ENCODE measurements around the gene EXOSC3. TPM values are rescaled to one million over a fixed set of nuclear protein-coding genes. Genes with fewer than 3 reads are reported as not detected.
A peak's percentile ranks its signal among the peaks of the same experiment; 100 is the strongest.

Gene EXOSC3
- total and polyA plus RNA-seq, 2 donors (not counting 1 experiment from before 2014, with no cell fraction given): 11.7 to 55.3 TPM

GRCh38 chr9:37747271-37747753 lies 37.6 kb downstream of the EXOSC3 start:
- Histone ChIP-seq H3K9me3 (ENCODE audit: control extremely low read depth in 1 of 3, control insufficient read depth in 2 of 3, insufficient read depth in 1 of 3, low read length in 2 of 3) (no peaks in the 10 kb centered on the region), H3K79me2 (ENCODE audit: control insufficient read depth, insufficient read depth, low read length) (no peaks in the 10 kb centered on the region), H2AFZ (ENCODE audit: insufficient read depth, low read depth, low read length, poor library complexity, severe bottlenecking) (no peak overlapping the region), H3K36me3 (replicated peaks in 1 of 2; ENCODE audit: control extremely low read depth in 1 of 2, control insufficient read depth in 1 of 2, extremely low read depth in 1 of 2, insufficient read depth in 2 of 2, low read length in 1 of 2) (no peaks in the 10 kb centered on the region), H4K20me1 (ENCODE audit: control insufficient read depth, insufficient read depth, low read length, poor library complexity, severe bottlenecking) (no peaks in the 10 kb centered on the region), H3K4me1 (ENCODE audit: control insufficient read depth in 2 of 2, insufficient read depth in 2 of 2, low read length in 2 of 2) (no peaks in the 10 kb centered on the region), H3K4me3 (ENCODE audit: control extremely low read depth in 1 of 5, extremely low read depth in 1 of 5, insufficient read depth in 1 of 5, low read depth in 2 of 5, low read length in 4 of 5) (no peak overlapping the region), H3K27ac (ENCODE audit: low read length in 2 of 2) (no peak overlapping the region), H3K9ac (ENCODE audit: low read length) (no peak overlapping the region), H3K27me3 (replicated peaks in 1 of 4; ENCODE audit: control extremely low read depth in 1 of 4, control insufficient read depth in 3 of 4, insufficient read depth in 4 of 4, low read length in 3 of 4) (peaks cover 0 to 5% (median 0%) of the 10 kb centered on the region in 4 experiments), H3K4me2 (replicated peaks; ENCODE audit: low read depth, low read length, poor library complexity, severe bottlenecking) (no peak overlapping the region)
- Mint-ChIP-seq H3K9me3 (ENCODE audit: insufficient read depth) (no peaks in the 10 kb centered on the region), H3K4me3 (no peak overlapping the region), H3K27ac (no peak overlapping the region), H3K27me3 (no peaks in the 10 kb centered on the region), H3K4me1 (no peaks in the 10 kb centered on the region)
- intact Hi-C loops (cut with micrococcal nuclease): loop anchor here (1.0 to 10.0 kb wide), 3 partner anchors 93 to 265 kb away; partner anchors contain the start of gene FRMPD1
- TF ChIP-seq CTCF (IDR thresholded peaks at IDR 0.05) (peak; percentile 92), EZH2 (IDR thresholded peaks at IDR 0.05; ENCODE audit: borderline replicate concordance, insufficient read depth, low read depth, low read length, poor library complexity, severe bottlenecking) (no peak)
- ChIA-PET CTCF (no interaction called here), POLR2A (no interaction called here)
- DNase-seq: peak; percentile 65
- 38% methylated on average over 1 of the region's 3 CpGs for WGBS (ENCODE audit: insufficient coverage)
- peak; percentile 80 for ATAC-seq (ENCODE audit: low read depth)

GRCh38 chr9:37746448-37747270 lies 38.2 kb downstream of the EXOSC3 start:
- Mint-ChIP-seq H3K27me3 (no peaks in the 10 kb centered on the region), H3K27ac (no peak overlapping the region), H3K9me3 (ENCODE audit: insufficient read depth) (no peaks in the 10 kb centered on the region), H3K4me3 (no peak overlapping the region), H3K4me1 (no peaks in the 10 kb centered on the region)
- H4K20me1 ChIP-seq (ENCODE audit: control insufficient read depth, insufficient read depth, low read length, poor library complexity, severe bottlenecking): no peaks in the 10 kb centered on the region
- WGBS (ENCODE audit: insufficient coverage): 85% methylated on average over 21 of the region's 24 CpGs
- no peak overlapping the region for H3K9ac ChIP-seq (ENCODE audit: low read length)
- no peak overlapping the region for H3K27ac ChIP-seq (ENCODE audit: low read length in 2 of 2)
- intact Hi-C loops (cut with micrococcal nuclease): loop anchor here (1.0 to 10.0 kb wide), 3 partner anchors 92 to 264 kb away; partner anchors contain the start of gene FRMPD1
- H2AFZ ChIP-seq (ENCODE audit: insufficient read depth, low read depth, low read length, poor library complexity, severe bottlenecking): no peak overlapping the region
- H3K4me1 ChIP-seq (ENCODE audit: control insufficient read depth in 2 of 2, insufficient read depth in 2 of 2, low read length in 2 of 2): no peaks in the 10 kb centered on the region
- no peak overlapping the region for H3K4me3 ChIP-seq (ENCODE audit: control extremely low read depth in 1 of 5, extremely low read depth in 1 of 5, insufficient read depth in 1 of 5, low read depth in 2 of 5, low read length in 4 of 5)
- no peak overlapping the region for H3K4me2 ChIP-seq (replicated peaks; ENCODE audit: low read depth, low read length, poor library complexity, severe bottlenecking)
- H3K79me2 ChIP-seq (ENCODE audit: control insufficient read depth, insufficient read depth, low read length): no peaks in the 10 kb centered on the region
- no peaks in the 10 kb centered on the region for H3K36me3 ChIP-seq (replicated peaks in 1 of 2; ENCODE audit: control extremely low read depth in 1 of 2, control insufficient read depth in 1 of 2, extremely low read depth in 1 of 2, insufficient read depth in 2 of 2, low read length in 1 of 2)
- H3K27me3 ChIP-seq (replicated peaks in 1 of 4; ENCODE audit: control extremely low read depth in 1 of 4, control insufficient read depth in 3 of 4, insufficient read depth in 4 of 4, low read length in 3 of 4): peaks cover 0 to 5% (median 0%) of the 10 kb centered on the region in 4 experiments
- no peak for DNase-seq
- CTCF ChIA-PET: interaction anchor here (1.8 kb wide), 1 partner anchor 23 kb away, joined by 4 read pairs; no protein-coding TSS in a partner anchor
- TF ChIP-seq CTCF (IDR thresholded peaks at IDR 0.05) (no peak), EZH2 (IDR thresholded peaks at IDR 0.05; ENCODE audit: borderline replicate concordance, insufficient read depth, low read depth, low read length, poor library complexity, severe bottlenecking) (no peak)
- ATAC-seq (ENCODE audit: low read depth): no peak
- no peaks in the 10 kb centered on the region for H3K9me3 ChIP-seq (ENCODE audit: control extremely low read depth in 1 of 3, control insufficient read depth in 2 of 3, insufficient read depth in 1 of 3, low read length in 2 of 3)
- POLR2A ChIA-PET: no interaction called here

All from B cell (primary cell).